CD14-positive monocyte (primary cell): Measurements from ENCODE around the gene APOH. TPM values are rescaled to one million over a fixed set of nuclear protein-coding genes. Genes with fewer than 3 reads are reported as not detected.

ENCODE experiments used
- DNase-seq, 3 donors: peaks; one replicate each; pipeline ENCODE4 v3.0.0-alpha.2; 2011 to 2022
- H2AFZ ChIP-seq: 2 replicates; pipeline ENCODE4 v1.6.0; 2012; ENCODE audit warnings: mild to moderate bottlenecking, low read depth, low read length, inconsistent platforms; ENCODE audit not compliant: insufficient read depth, poor library complexity, severe bottlenecking
- H3K27ac ChIP-seq, 2 donors: 1 replicate in 1 of 2; 2 replicates in 1 of 2; pipeline ENCODE4 v1.5.1; 2012 to 2013; ENCODE audit warnings: low read length in 2 of 2, control low read depth in 1 of 2, inconsistent platforms in 1 of 2, low read depth in 1 of 2, mild to moderate bottlenecking in 1 of 2
- H3K27me3 ChIP-seq, 2 donors: one replicate each; pipeline versions ENCODE4 v1.6.0 to v1.6.1; 2011 to 2013; ENCODE audit warnings: low read length in 2 of 2; ENCODE audit not compliant: control insufficient read depth in 2 of 2, insufficient read depth in 2 of 2
- H3K36me3 ChIP-seq, 2 donors: replicated peaks in 1 of 2; 1 replicate in 1 of 2; 2 replicates in 1 of 2; pipeline versions ENCODE4 v1.5.1 to v1.6.1; 2012 to 2013; ENCODE audit warnings: low read length in 2 of 2, control low read depth in 1 of 2, inconsistent platforms in 1 of 2, mild to moderate bottlenecking in 1 of 2; ENCODE audit not compliant: insufficient read depth in 2 of 2, control insufficient read depth in 1 of 2
- H3K4me1 ChIP-seq, 2 donors: 1 replicate in 1 of 2; 2 replicates in 1 of 2; pipeline versions ENCODE4 v1.5.1 to v1.6.1; 2012 to 2013; ENCODE audit warnings: low read length in 2 of 2, control low read depth in 1 of 2, inconsistent platforms in 1 of 2, mild to moderate bottlenecking in 1 of 2, moderate library complexity in 1 of 2; ENCODE audit not compliant: insufficient read depth in 2 of 2, control insufficient read depth in 1 of 2
- H3K4me2 ChIP-seq: replicated peaks from 2 replicates; pipeline ENCODE3; 2012; ENCODE audit warnings: low read length, moderate library complexity, mild to moderate bottlenecking; ENCODE audit not compliant: poor library complexity, severe bottlenecking; ENCODE audit errors: extremely low read depth
- H3K4me3 ChIP-seq, 3 experiments: fragments of 200-600 bp in 1 of 3; sonication (generic) in 1 of 3; replicated peaks in 1 of 3; 1 replicate in 2 of 3; 2 replicates in 1 of 3; pipeline ENCODE4 v1.5.1; 2011 to 2013; ENCODE audit warnings: low read length in 3 of 3, mild to moderate bottlenecking in 3 of 3, control low read depth in 2 of 3, low read depth in 2 of 3, inconsistent platforms in 1 of 3, moderate library complexity in 1 of 3
- H3K79me2 ChIP-seq: 2 replicates; pipeline ENCODE4 v1.6.0; 2012; ENCODE audit warnings: mild to moderate bottlenecking, control low read depth, inconsistent platforms, low read length, moderate library complexity; ENCODE audit not compliant: insufficient read depth
- H3K9ac ChIP-seq: 2 replicates; pipeline ENCODE4 v1.6.0; 2017; ENCODE audit warnings: low read length, mild to moderate bottlenecking; ENCODE audit not compliant: insufficient read depth, poor library complexity, severe bottlenecking
- H3K9me3 ChIP-seq, 2 donors: replicated peaks in 1 of 2; 1 replicate in 1 of 2; 2 replicates in 1 of 2; pipeline versions ENCODE4 v1.5.1 to v1.6.1; 2012 to 2013; ENCODE audit warnings: low read length in 2 of 2, control low read depth in 1 of 2; ENCODE audit not compliant: control insufficient read depth in 1 of 2, insufficient read depth in 1 of 2
- H4K20me1 ChIP-seq: 2 replicates; pipeline ENCODE4 v1.6.0; 2012; ENCODE audit warnings: mild to moderate bottlenecking, low read length, control low read depth, moderate library complexity; ENCODE audit not compliant: insufficient read depth
- H3K27ac Mint-ChIP-seq, 7 donors: one replicate each; pipeline ENCODE4 v1.8.0; 2020; ENCODE audit warnings: mild to moderate bottlenecking in 7 of 7, mixed read lengths in 7 of 7, moderate library complexity in 6 of 7, inconsistent platforms in 2 of 7
- H3K27me3 Mint-ChIP-seq, 3 donors: one replicate each; pipeline ENCODE4 v1.8.0; 2021 to 2022; ENCODE audit warnings: low read depth in 3 of 3, mild to moderate bottlenecking in 3 of 3, mixed read lengths in 3 of 3, moderate library complexity in 3 of 3, inconsistent platforms in 1 of 3
- H3K36me3 Mint-ChIP-seq, 2 donors: one replicate each; pipeline ENCODE4 v1.8.0; 2020; ENCODE audit warnings: mixed read lengths in 2 of 2, inconsistent platforms in 1 of 2, mild to moderate bottlenecking in 1 of 2
- H3K4me1 Mint-ChIP-seq: one replicate; pipeline ENCODE4 v1.8.0; 2020; ENCODE audit warnings: mild to moderate bottlenecking, mixed read lengths
- H3K4me3 Mint-ChIP-seq, 2 donors: one replicate each; pipeline ENCODE4 v1.8.0; 2020; ENCODE audit warnings: mild to moderate bottlenecking in 2 of 2, mixed read lengths in 2 of 2, moderate library complexity in 1 of 2
- H3K9me3 Mint-ChIP-seq, 7 donors: one replicate each; pipeline ENCODE4 v1.8.0; 2020 to 2022; ENCODE audit warnings: mixed read lengths in 7 of 7, mild to moderate bottlenecking in 6 of 7, moderate library complexity in 6 of 7, inconsistent platforms in 2 of 7
- CTCF ChIP-seq: fragments of 200-600 bp; IDR thresholded peaks from one replicate; pipeline ENCODE4 v1.8.0; 2022; ENCODE audit warnings: antibody characterized with exemption, mild to moderate bottlenecking
- WGBS: methylation state at CpG from one replicate; pipeline ENCODE4 v1.1.5; 2013; ENCODE audit warnings: missing lambda C conversion rate; ENCODE audit not compliant: insufficient coverage; 5-methylcytosine and 5-hydroxymethylcytosine counted together
- intact Hi-C, 2 donors: fragments of 100-400 bp; cut with micrococcal nuclease; formaldehyde crosslinking; loops; one replicate each; pipeline versions ENCODE4 v1.15.0 to v1.15.1; 2023
- polyA plus RNA-seq, 3 donors: library from polyadenylated mRNA; depleted of rRNA in 1 of 3; unstranded in 2 of 3; stranded (reverse) in 1 of 3; fragments of 300-500 nt in 2 of 3; fragments of >200 nt in 1 of 3; fragmentation: Illumina TruSeq in 2 of 3; gene quantifications; 1 replicate in 2 of 3; 2 replicates in 1 of 3; pipeline ENCODE4 v1.2.3, GENCODE V29; 2012 to 2021

Gene APOH
- polyA plus RNA-seq, 3 donors, result not detected

- H3K36me3 ChIP-seq, result no peaks in the 10 kb centered on the region
- no peak overlapping the region for H3K27ac ChIP-seq
- Mint-ChIP-seq H3K36me3 (no peaks in the 10 kb centered on the region), H3K4me1 (peaks cover 3% of the 10 kb centered on the region), H3K27ac (no peak overlapping the region), H3K27me3 (peaks cover 0 to 8% (median 2%) of the 10 kb centered on the region in 3 donors), H3K4me3 (no peak overlapping the region), H3K9me3 (peaks cover 0 to 3% (median 0%) of the 10 kb centered on the region in 7 donors)
- no peak for DNase-seq
- no peak overlapping the region for H3K4me2 ChIP-seq
- intact Hi-C loops, result no loop called here
- WGBS, result 97% methylated on average over 7 of the region's 8 CpGs
- no peaks in the 10 kb centered on the region for H3K27me3 ChIP-seq
- no peak overlapping the region for H3K4me3 ChIP-seq
- H2AFZ ChIP-seq, result no peak overlapping the region
- H4K20me1 ChIP-seq, result no peaks in the 10 kb centered on the region
- no peaks in the 10 kb centered on the region for H3K79me2 ChIP-seq
- no peak overlapping the region for H3K9ac ChIP-seq
- no peak for TF ChIP-seq CTCF
- no peaks in the 10 kb centered on the region for H3K4me1 ChIP-seq
- no peaks in the 10 kb centered on the region for H3K9me3 ChIP-seq
These were observed 31.0 kb downstream of the APOH start for GRCh38 chr17:66198242-66198641.

- peaks cover 0 to 2% (median 0%) of the 10 kb centered on the region in 7 donors for H3K9me3 Mint-ChIP-seq
- H3K79me2 ChIP-seq, result no peaks in the 10 kb centered on the region
- H3K27ac Mint-ChIP-seq, result peak overlapping the region in 1 of 7 donors; percentile 8
- peaks cover 0 to 13% of the 10 kb centered on the region in 2 donors for H3K27me3 ChIP-seq
- TF ChIP-seq CTCF, result peak; percentile 6
- H3K4me3 Mint-ChIP-seq, result peak overlapping the region; percentile 82 to 91
- peaks cover 7 to 14% of the 10 kb centered on the region in 2 donors for H3K4me1 ChIP-seq
- H3K4me2 ChIP-seq, result peak overlapping the region; percentile 80
- no peaks in the 10 kb centered on the region for H4K20me1 ChIP-seq
- WGBS, result 2% methylated on average over 6 of the region's 10 CpGs
- H2AFZ ChIP-seq, result peak overlapping the region; percentile 85
- H3K9ac ChIP-seq, result peak overlapping the region; percentile 67
- H3K36me3 Mint-ChIP-seq, result peaks cover 0 to 2% of the 10 kb centered on the region in 2 donors
- peaks cover 13% of the 10 kb centered on the region for H3K4me1 Mint-ChIP-seq
- H3K27me3 Mint-ChIP-seq, result peaks cover 0 to 19% (median 7%) of the 10 kb centered on the region in 3 donors
- no peak overlapping the region for H3K27ac ChIP-seq
- no peaks in the 10 kb centered on the region for H3K9me3 ChIP-seq
- no peak for DNase-seq
- intact Hi-C loops, result no loop called here
- no peaks in the 10 kb centered on the region for H3K36me3 ChIP-seq
- peak overlapping the region; percentile 30 to 79 (median 55) for H3K4me3 ChIP-seq
These were observed 36.9 kb downstream of the APOH start for GRCh38 chr17:66192378-66192687.
